ENCODE measurements around the gene BMPR1A. TPM values are rescaled to one million over a fixed set of nuclear protein-coding genes. Genes with fewer than 3 reads are reported as not detected.

Gene BMPR1A
- total RNA-seq, 1 donor from 2014 or later = 84.7 TPM

GRCh38 chr10:86942441-86943315 lies 186.3 kb downstream of the BMPR1A start:
- H3K27me3 Mint-ChIP-seq = peaks cover 4% of the 10 kb centered on the region
- H3K4me3 Mint-ChIP-seq = no peak overlapping the region
- DNase-seq (ENCODE audit: extremely low spot score, unreplicated experiment) = peak; percentile 68
- no peaks in the 10 kb centered on the region for H3K36me3 Mint-ChIP-seq
- no peaks in the 10 kb centered on the region for H3K9me3 Mint-ChIP-seq
- H3K27ac Mint-ChIP-seq = no peak overlapping the region
- TF ChIP-seq CTCF (conservative IDR thresholded peaks at IDR 0.05) = no peak
- H3K4me1 Mint-ChIP-seq (ENCODE audit: unreplicated experiment) = peaks cover 19% of the 10 kb centered on the region

GRCh38 chr10:86943316-86944030 lies 187.1 kb downstream of the BMPR1A start:
- Mint-ChIP-seq H3K27me3 (peaks cover 4% of the 10 kb centered on the region), H3K9me3 (no peaks in the 10 kb centered on the region), H3K4me1 (ENCODE audit: unreplicated experiment) (peaks cover 19% of the 10 kb centered on the region), H3K27ac (no peak overlapping the region), H3K36me3 (no peaks in the 10 kb centered on the region), H3K4me3 (no peak overlapping the region)
- peak; percentile 60 for DNase-seq (ENCODE audit: extremely low spot score, unreplicated experiment)
- no peak for TF ChIP-seq CTCF (conservative IDR thresholded peaks at IDR 0.05)

GRCh38 chr10:86944031-86944419 lies 187.6 kb downstream of the BMPR1A start:
- peak overlapping the region; percentile 30 for H3K4me3 Mint-ChIP-seq
- H3K9me3 Mint-ChIP-seq = no peaks in the 10 kb centered on the region
- peaks cover 19% of the 10 kb centered on the region for H3K4me1 Mint-ChIP-seq (ENCODE audit: unreplicated experiment)
- DNase-seq (ENCODE audit: extremely low spot score, unreplicated experiment) = no peak
- no peaks in the 10 kb centered on the region for H3K36me3 Mint-ChIP-seq
- TF ChIP-seq CTCF (conservative IDR thresholded peaks at IDR 0.05) = no peak
- peak overlapping the region; percentile 71 for H3K27ac Mint-ChIP-seq
- H3K27me3 Mint-ChIP-seq = peaks cover 4% of the 10 kb centered on the region

- H3K9me3 Mint-ChIP-seq = no peaks in the 10 kb centered on the region
- no peak for TF ChIP-seq CTCF (conservative IDR thresholded peaks at IDR 0.05)
- no peak for DNase-seq (ENCODE audit: extremely low spot score, unreplicated experiment)
- peaks cover 19% of the 10 kb centered on the region for H3K4me1 Mint-ChIP-seq (ENCODE audit: unreplicated experiment)
- peak overlapping the region; percentile 30 for H3K4me3 Mint-ChIP-seq
- H3K27ac Mint-ChIP-seq = peak overlapping the region; percentile 71
- no peaks in the 10 kb centered on the region for H3K36me3 Mint-ChIP-seq
- H3K27me3 Mint-ChIP-seq = peaks cover 4% of the 10 kb centered on the region
Measured at GRCh38 chr10:86944471-86944870, 188.1 kb downstream of the BMPR1A start.

GRCh38 chr10:86944907-86945306 lies 188.5 kb downstream of the BMPR1A start:
- TF ChIP-seq CTCF (conservative IDR thresholded peaks at IDR 0.05) = no peak
- Mint-ChIP-seq H3K9me3 (no peaks in the 10 kb centered on the region), H3K27ac (peak overlapping the region; percentile 71), H3K36me3 (no peaks in the 10 kb centered on the region), H3K27me3 (peaks cover 4% of the 10 kb centered on the region), H3K4me1 (ENCODE audit: unreplicated experiment) (peaks cover 19% of the 10 kb centered on the region), H3K4me3 (peak overlapping the region; percentile 30)
- peak; percentile 24 for DNase-seq (ENCODE audit: extremely low spot score, unreplicated experiment)
